Measurements from ENCODE around the gene CDKN1B. TPM values are rescaled to one million over a fixed set of nuclear protein-coding genes. Genes with fewer than 3 reads are reported as not detected.

CDKN1B gene
- total and polyA plus RNA-seq, 11 donors, result 19.0 to 44.9 (median 34.3) TPM

DNA sequence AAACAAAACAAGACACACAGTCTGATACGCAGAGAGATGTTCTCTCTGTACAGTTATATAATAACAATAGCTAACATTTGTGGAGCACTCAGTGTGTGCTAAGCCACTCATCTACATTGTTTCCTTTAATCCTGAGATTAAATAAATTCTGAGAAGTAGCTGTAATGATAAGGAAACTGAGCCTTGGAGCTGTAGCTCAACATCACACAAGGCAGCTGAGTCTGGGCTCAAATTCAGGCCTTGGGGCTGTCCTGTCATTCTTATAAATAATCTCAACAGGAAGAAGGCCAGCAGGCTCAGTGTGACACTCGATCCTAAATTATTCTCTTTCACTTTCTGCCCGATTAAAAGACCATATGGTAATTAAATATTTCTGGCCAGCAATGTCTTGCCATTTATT lies 24.5 kb downstream of the CDKN1B start:
- WGBS, 4 donors, result 18 to 23% (median 19%) methylated on average over 3 of the region's 3 CpGs
- Histone ChIP-seq H3K27me3 (no peaks in the 10 kb centered on the region), H3K9me3 (no peaks in the 10 kb centered on the region), H3K4me1 (peaks cover 0 to 33% (median 18%) of the 10 kb centered on the region in 12 donors), H3K4me3 (peak overlapping the region in 3 of 12 donors; percentile 7 to 13 (median 8)), H3K27ac (peak overlapping the region in 11 of 12 donors; percentile 15 to 77 (median 61)), H3K36me3 (no peaks in the 10 kb centered on the region)
- intact Hi-C loops (cut with DNase I), result loop anchor here in 3 of 10 donors (5.0 kb wide), 1 partner anchor 36 kb away; no protein-coding TSS in a partner anchor
- peak in 2 of 4 donors; percentile 36 to 68 for ATAC-seq
- TF ChIP-seq POLR2A (IDR thresholded peaks at IDR 0.05), result no peak
- TF ChIP-seq, protein P1, sequence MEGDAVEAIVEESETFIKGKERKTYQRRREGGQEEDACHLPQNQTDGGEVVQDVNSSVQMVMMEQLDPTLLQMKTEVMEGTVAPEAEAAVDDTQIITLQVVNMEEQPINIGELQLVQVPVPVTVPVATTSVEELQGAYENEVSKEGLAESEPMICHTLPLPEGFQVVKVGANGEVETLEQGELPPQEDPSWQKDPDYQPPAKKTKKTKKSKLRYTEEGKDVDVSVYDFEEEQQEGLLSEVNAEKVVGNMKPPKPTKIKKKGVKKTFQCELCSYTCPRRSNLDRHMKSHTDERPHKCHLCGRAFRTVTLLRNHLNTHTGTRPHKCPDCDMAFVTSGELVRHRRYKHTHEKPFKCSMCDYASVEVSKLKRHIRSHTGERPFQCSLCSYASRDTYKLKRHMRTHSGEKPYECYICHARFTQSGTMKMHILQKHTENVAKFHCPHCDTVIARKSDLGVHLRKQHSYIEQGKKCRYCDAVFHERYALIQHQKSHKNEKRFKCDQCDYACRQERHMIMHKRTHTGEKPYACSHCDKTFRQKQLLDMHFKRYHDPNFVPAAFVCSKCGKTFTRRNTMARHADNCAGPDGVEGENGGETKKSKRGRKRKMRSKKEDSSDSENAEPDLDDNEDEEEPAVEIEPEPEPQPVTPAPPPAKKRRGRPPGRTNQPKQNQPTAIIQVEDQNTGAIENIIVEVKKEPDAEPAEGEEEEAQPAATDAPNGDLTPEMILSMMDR (IDR thresholded peaks at IDR 0.05), result no peak
- peak in 1 of 5 donors; percentile 23 for DNase-seq

DNA sequence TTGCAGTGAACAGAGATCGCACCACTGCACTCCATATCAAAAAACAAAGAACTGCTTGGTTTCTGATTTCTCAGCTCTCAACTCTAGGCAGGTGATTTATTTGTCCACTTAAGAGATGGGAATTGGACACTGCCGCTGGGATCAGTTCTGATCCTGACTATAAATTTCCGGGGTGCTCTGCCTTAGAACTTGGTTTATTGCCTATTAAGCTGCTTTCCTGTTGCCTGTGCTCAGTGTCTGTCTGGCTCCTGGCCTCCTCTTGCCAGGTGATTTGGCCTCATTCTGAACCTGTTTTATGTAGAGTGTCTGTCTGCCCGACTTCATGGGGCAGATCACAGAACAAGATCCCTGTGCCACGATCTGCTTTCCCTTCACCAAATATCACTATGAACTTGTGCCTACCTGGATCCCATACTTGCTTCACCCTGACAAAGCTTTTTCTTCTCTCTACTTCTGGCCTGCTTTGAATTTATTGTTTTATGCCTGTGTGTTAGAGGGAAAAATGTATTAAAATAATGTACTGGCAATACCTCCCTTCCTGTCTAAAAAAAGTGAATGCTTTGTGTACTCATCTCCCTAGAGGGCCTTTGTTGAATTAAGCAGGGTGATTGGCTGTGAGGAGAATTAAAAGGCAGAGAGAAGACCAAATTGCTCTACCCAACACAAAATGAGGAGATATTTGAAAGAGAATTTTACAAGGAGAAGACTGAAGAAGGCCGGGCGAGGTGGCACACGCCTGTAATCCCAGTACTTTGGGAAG lies 27.6 kb downstream of the CDKN1B start:
- Histone ChIP-seq H3K27me3 (no peaks in the 10 kb centered on the region), H3K4me1 (peaks cover 0 to 26% (median 13%) of the 10 kb centered on the region in 12 donors), H3K27ac (peak overlapping the region in 8 of 12 donors; percentile 31 to 73 (median 51)), H3K9me3 (no peaks in the 10 kb centered on the region), H3K36me3 (no peaks in the 10 kb centered on the region), H3K4me3 (no peak overlapping the region)
- ATAC-seq, result peak in 2 of 4 donors; percentile 30 to 54
- intact Hi-C loops (cut with DNase I), result loop anchor here in 3 of 10 donors (5.0 kb wide), 1 partner anchor 33 kb away; no protein-coding TSS in a partner anchor
- no peak for DNase-seq
- 78 to 85% (median 84%) methylated on average over 8 of the region's 8 CpGs for WGBS, 4 donors
- no peak for TF ChIP-seq POLR2A (IDR thresholded peaks at IDR 0.05)
- TF ChIP-seq, protein P1 (IDR thresholded peaks at IDR 0.05), result no peak

DNA sequence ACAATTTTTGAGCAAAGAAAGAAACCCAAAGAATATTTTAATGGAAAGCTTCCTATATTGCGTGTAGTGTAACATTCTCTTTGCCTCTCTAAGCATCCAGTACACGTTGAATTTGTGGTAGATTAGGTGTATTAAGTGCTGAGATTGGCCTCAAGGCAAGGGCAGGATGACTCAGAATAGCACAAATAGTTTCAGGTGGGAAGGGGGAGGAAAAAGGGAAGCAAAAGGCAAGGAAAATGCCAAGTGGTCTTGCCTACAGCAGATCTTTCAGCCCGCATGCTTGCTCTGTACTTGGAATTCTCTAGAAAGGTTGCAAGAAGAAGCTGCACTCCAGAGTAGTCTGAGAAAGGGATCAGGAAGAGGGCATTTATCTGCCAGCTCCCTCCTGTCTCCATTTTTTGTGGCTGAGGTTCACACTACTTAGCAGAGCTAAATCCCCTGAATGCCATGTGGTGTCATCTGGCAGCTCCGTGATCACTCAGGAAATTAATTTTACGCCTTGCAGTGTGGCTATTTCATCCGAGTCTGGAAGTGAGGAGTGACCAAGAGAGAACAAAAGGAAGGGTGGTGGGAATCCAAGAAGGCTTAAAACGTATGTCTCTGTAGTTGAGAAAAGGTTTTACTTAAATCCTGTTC lies 28.5 kb downstream of the CDKN1B start:
- ATAC-seq (no peak), DNase-seq (no peak)
- WGBS, 4 donors, result 75 to 85% (median 81%) methylated on average over 7 of the region's 7 CpGs
- TF ChIP-seq, protein P1 (IDR thresholded peaks at IDR 0.05), result no peak
- TF ChIP-seq POLR2A (IDR thresholded peaks at IDR 0.05), result no peak
- peaks cover 0 to 26% (median 13%) of the 10 kb centered on the region in 12 donors for H3K4me1 ChIP-seq
- H3K36me3 ChIP-seq, result no peaks in the 10 kb centered on the region
- H3K4me3 ChIP-seq, result no peak overlapping the region
- H3K9me3 ChIP-seq, result no peaks in the 10 kb centered on the region
- intact Hi-C loops (cut with DNase I), result no loop called here
- no peaks in the 10 kb centered on the region for H3K27me3 ChIP-seq
- peak overlapping the region in 7 of 12 donors; percentile 11 to 61 (median 50) for H3K27ac ChIP-seq

DNA sequence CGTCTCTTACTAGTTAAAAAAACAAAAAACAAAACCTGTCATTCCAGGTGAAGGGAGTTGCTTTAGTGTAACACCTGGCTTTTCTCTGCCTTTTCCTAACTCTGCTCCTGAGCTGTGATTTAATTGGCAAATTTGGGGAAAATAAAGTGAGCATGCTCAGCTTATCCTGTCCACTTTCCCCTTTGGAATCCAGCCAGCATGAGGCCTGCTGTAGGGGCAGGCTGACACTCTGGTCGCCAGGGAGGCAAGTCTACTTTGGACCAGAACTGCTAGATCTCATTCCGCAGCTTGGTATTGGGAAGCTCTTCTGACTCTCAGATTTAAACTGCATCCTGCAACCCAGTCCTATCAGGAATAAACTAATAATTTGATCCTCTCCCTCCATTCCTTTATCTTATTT lies 30.1 kb downstream of the CDKN1B start:
- intact Hi-C loops (cut with DNase I), result no loop called here
- Histone ChIP-seq H3K27ac (no peak overlapping the region), H3K4me3 (no peak overlapping the region), H3K27me3 (no peaks in the 10 kb centered on the region), H3K9me3 (no peaks in the 10 kb centered on the region), H3K36me3 (no peaks in the 10 kb centered on the region), H3K4me1 (peaks cover 0 to 12% (median under 1%) of the 10 kb centered on the region in 12 donors)
- TF ChIP-seq POLR2A (IDR thresholded peaks at IDR 0.05), result no peak
- TF ChIP-seq, protein P1 (IDR thresholded peaks at IDR 0.05), result no peak
- ATAC-seq (no peak), DNase-seq (no peak)
- 82 to 85% (median 84%) methylated on average over 3 of the region's 3 CpGs for WGBS, 4 donors

Measured in heart left ventricle (tissue), 16 donors.